GM19463 (cell line): ENCODE data around the gene TES.
"Not testable (repeated sequence)": the region's sequence is repeated elsewhere in the genome, so short reads cannot be mapped to it uniquely, and the experiment has no call there.

Experiments used
- ATAC-seq: cut with Tn5 transposase; IDR thresholded peaks from one replicate; pipeline ENCODE4 v1.9.1; 2021; ENCODE audit warnings: mild to moderate bottlenecking, moderate library complexity; ENCODE audit not compliant: unreplicated experiment

Gene TES

GRCh38 chr7:116280803-116281202 lies 70.5 kb downstream of the TES start:
- ATAC-seq = no peak

DNA sequence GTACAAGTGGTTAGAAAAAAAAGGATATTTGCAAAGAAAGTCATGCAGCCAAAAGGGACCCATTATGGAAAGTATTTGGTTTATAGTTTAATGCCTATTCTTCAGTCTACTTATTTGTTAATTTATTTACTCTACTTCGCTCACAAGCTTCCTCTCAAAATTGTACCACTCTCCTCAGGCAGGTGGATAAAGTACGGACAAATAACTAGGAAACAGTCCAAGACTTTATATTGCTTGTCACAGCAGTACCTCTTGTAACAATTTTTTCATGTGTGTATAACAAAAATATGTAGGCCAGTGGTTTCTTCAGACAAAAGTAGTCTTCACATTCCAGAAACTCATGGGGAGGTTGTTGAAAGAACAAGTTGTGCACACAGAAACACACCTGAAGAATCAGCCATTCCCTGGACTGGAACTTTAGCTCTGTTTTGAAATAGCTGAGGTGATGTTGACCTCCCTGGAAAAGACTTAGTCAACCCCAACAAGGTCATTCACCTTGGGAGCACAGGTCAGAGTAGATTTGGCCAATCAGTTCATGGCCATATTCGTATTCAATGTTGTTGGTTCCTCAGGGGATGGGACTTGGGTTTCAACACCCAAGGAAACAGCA lies 73.4 kb downstream of the TES start:
- no peak for ATAC-seq

GRCh38 chr7:116284390-116284789 lies 74.1 kb downstream of the TES start:
- ATAC-seq = no peak

- no peak for ATAC-seq
These were observed 74.9 kb downstream of the TES start for GRCh38 chr7:116285252-116285651.

GRCh38 chr7:116290740-116291139 lies 80.4 kb downstream of the TES start:
- no peak for ATAC-seq

DNA sequence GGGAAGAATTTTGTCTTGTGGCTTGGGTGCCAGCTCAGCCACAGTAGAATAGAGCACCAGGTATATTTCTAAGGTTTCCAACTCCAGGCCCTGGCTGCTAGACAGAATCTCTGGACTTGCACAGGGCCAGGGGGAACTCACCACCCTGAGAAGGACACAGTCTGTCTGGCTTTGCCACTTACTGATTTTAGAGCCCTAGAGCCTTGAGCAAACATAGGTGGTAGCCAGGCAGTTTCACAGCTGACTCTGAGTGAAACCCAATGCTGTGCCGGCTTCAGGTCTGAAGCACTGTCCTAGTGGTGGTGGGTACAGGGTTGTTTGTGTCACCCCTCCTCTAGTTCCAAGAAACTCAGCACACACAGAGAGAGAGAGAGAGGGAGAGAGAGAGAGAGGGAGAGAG lies 81.6 kb downstream of the TES start:
- ATAC-seq = no peak

- no peak for ATAC-seq
These were observed 82.0 kb downstream of the TES start for GRCh38 chr7:116292381-116292780.

DNA sequence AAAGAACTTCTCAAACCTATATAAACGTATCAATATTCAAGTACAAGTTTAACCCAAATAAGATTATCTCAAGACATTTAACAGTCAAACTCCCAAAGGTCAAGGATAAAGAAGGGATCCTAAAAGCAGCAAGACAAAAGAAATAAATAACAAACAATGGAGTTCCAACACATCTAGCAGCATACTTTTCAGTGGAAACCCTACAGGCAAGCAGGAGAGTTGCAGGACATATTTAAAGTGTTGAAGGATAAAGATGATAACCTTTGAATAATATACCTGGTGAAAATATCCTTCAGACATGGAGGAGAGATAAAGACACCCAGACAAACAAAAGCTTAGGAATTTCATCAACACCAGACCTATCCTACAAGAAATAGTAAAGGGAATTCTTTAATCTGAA lies 82.8 kb downstream of the TES start:
- ATAC-seq = no peak

DNA sequence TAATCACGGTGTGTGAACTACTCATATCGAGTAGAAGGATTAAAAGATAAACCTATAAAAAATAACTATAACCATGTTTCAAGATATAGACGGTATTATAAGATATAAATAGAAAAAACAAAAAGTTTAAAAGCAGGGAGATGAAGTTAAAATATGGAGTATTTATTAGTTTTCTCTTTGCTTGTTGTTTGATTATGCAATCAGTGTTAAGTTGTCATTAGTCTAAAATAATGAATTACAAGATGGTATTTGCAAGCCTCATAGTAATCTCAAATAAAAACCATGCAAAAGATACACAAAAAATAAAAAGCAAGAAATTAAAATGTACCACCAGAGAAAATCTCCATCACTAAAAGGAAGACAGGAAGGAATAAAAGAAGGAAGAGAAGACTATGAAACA lies 83.3 kb downstream of the TES start:
- ATAC-seq = no peak

GRCh38 chr7:116295903-116296302 lies 85.6 kb downstream of the TES start:
- ATAC-seq = not testable (repeated sequence)

DNA sequence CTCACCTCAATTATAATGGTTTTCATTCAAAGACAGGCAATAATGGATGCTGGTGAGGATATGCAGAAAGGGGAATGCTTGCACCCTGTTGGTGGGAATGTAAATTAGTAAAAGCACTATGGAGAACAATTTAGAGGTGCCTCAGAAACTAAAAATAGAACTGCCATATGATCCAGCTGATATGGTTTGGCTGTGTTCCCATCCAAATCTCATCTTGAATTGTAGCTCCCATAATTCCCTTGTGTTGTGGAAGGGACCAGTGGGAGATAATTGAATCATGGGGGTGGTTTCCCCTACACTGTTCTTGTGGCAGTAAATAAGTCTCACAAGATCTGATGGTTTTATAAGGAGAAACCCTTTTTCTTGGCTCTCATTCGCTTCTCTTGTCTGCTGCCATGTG lies 87.7 kb downstream of the TES start:
- no peak for ATAC-seq

DNA sequence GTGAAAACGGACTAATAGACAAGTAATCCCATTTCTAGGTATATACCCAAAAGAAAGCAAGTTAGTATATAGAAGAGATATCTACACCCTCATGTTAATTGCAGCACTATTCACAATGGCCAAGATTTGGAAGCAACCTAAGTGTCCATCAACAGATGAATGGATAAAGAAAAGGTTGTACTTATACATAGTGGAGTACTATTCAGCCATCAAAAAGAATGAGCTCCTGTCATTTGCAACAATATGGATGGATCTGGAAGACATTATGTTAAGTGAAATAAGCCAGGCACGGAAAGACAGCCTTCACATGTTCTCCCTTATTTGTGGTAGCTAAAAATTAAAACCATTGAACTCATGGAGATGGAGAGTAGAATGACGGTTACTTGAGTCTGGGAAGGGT lies 88.2 kb downstream of the TES start:
- no peak for ATAC-seq

GRCh38 chr7:116305485-116306408 lies 95.4 kb downstream of the TES start:
- ATAC-seq = no peak

DNA sequence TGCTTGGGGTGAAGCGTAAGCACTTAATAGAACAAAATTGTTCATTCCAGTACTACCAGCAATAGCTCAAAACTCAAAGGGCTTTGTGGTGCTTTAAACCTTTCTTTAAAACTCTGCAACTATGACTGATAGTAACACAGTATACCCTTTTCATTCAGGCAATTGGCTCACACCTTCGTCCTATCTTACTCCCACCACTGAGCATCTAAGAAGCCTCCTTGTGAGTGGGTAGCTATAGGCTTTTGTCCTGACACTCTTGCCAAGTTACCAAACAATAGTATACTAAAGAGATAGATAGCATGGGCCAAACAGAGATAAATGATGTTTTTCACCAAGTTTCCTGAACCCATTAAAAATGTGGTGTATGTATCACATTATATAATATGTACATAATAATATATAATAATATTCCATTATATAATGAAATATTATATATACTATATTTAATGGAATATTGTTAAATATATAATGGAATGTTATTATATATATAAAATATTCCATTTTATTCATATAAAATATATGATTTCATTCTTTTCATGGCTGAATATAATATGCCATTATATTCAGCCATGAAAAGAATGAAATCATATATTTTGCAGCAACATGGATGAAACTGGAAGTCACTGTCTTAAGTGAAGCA lies 96.2 kb downstream of the TES start:
- no peak for ATAC-seq

DNA sequence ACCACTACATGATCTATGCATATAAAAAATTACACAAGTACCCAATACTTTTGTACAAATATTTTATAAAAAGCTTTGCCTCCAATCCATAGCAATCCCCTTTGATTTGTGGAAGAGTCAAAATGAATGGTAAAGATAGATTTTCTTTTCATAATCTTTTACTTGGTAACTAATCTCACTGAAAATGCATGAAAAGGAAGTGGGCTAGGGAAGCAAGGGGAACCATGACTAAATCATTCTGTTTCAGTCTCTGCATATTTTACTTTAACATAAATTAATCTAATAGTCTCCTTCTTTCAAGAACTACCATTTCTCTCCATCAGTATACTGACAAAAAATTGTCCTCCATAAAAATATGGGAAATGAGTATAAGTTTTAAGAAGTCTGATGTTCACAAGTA lies 96.9 kb downstream of the TES start:
- ATAC-seq = no peak
